CD4-positive, alpha-beta T cell treated with Interferon alpha-2 for 1 hour (primary cell): ENCODE measurements around the gene CDK5R1.

Experiments
- DNase-seq, 2 donors: peaks; one replicate each; pipeline ENCODE4 v3.0.0-alpha.2; 2020 to 2022

The CDK5R1 gene

DNA sequence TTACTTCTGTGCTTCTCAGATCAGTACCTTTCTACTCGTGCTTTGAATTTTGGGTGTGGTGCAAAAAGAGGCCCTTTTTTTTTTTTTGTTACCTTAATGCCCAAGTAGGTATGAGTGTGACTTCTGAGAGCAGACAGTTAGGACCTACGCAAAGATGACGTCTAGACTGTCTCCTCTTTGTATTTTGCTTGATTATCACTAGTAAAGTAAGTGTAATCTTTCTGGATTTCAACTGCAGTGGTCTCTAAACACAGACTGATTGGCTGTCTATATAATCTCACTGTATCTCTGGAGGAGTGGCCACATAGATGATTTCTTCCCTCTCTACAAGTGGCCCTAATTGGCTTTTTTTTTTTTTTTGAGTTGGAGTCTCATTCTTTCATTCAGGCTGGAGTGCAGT is 11.5 kb upstream of the CDK5R1 start:
- DNase-seq = no peak

GRCh38 chr17:32477220-32477619 is 9.6 kb upstream of the CDK5R1 start:
- DNase-seq = no peak

DNA sequence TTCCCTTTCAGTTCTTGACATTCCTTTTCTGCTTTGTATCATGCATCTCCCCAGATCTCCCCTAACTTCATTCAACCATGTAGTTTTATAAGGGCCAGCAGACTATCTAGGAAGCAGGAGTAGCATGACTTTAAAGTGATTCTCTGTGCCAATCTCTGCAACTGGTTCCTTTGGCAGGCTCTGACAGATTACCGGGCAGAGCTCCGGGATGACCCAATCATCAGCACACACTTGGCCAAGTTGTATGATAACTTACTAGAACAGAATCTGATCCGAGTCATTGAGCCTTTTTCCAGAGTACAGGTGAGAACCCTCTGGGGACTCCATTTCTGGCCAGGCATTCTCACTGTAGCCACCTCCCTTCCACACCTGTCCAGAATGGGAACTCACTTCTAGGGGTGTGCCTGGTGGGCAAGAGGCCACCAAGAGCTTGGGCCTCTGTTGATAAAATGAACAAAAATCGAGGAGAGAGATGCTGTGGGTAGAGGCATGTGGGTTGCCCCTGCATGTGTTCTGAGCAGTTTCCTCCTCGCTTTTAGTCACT is 7.6 kb upstream of the CDK5R1 start:
- no peak for DNase-seq

GRCh38 chr17:32481193-32481592 is 5.6 kb upstream of the CDK5R1 start:
- DNase-seq = no peak

DNA sequence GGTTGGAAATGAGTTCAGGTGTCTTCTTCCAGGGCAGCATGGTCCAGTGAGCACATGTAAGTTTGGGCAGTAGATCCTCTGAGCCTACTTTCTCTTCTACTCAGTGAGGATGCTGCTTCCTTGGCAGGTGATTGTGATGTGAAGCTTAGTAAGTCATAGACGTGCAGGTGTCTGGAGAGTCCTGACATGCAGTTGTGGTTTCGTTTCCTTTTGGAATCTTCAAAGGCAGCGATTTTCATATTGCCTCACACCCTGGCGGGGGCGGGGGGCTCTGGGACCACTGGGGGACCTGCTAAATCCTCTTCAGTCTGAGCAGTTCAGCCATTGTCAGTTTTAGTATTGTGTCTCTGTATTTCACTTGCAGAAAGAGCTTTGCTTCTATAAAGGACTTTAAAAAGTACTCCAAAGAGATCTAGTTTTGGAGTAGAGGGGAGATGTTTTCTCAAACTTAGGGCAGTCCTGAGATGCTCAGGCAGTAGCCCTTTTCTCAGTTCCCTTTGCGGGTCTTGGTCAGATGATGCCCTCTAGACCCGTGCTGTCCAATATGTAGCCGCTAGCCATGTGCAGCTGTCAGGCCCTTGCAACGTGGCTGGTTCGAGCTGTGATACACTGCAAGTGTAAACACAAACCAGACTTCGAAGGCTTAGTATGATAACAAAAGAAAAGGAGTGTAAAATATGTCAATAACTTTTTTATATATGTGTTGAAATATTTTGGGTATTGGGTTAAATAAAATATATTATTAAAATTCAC is 4.0 kb upstream of the CDK5R1 start:
- no peak for DNase-seq

DNA sequence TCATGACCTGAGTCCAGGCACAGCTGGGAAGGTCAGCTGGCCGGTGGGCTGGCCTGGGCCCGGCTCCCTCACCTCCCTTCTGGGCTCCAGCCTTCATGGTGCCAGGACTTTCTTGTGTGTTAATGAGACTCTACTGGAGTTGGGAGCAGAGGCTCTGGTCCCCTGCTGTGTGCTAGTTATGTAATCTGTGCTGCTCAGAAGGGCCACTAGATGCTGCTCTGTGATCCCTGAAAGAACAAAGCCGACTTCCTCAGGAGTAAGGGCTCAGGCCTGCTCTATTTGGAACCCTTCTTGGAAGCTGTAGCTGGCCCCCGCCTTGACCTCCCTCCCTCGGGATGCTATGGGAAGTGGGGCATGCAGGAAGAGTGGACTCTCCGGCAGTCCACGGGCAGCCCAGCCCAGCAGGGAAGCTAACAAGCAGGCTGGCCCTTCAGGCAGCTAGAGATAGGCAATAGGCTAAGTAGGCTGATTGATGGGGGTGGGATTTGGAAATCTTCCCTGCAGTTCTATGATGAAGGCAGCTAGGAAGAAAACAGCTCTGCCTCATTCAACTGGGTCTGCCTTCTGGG is 3.3 kb upstream of the CDK5R1 start:
- DNase-seq = peak; percentile 49 to 71

DNA sequence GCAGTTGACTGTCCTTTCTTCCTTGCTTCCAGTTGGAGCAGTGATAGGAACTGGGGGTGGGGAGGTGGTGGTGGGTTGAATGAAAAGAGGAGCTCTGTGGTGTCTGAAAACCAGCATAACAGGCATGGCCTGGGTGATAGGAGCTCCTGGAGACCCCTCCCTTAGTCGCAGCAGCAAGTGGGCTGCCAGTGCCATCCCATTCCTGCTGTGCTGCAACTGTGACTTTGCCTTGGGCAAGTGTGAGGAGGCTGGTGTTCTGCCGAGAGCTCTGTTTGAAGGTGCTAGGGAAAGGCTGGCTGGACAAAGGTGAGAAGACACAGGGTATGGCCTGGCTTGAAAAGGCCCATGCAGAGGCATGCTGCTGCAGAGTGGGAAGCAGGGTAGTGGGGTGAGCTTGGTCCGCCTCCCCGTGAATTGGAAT is 2.7 kb upstream of the CDK5R1 start:
- no peak for DNase-seq

DNA sequence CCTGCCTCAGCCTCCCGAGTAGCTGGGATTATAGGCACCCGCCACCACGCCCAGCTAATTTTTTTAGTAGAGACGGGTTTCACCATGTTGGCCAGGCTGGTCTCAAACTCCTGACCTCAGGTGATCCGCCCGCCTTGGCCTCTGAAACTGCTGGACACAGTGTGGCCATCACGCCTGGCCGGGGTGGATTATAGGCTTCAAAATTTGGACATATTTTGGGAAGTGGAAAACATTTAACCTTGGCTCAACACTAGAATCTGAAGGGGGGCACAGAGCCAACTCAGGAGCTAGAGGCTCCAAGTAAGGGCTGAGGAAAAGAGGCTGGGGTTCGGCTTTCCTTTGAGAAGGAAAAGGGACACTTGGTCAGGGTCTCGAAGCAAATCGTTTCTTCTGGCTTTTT is 2.2 kb upstream of the CDK5R1 start:
- DNase-seq = no peak

GRCh38 chr17:32485261-32486110 is 1.3 kb upstream of the CDK5R1 start:
- DNase-seq = no peak

GRCh38 chr17:32486111-32486700 is 587 bp upstream of the CDK5R1 start:
- peak; percentile 62 to 77 for DNase-seq

DNA sequence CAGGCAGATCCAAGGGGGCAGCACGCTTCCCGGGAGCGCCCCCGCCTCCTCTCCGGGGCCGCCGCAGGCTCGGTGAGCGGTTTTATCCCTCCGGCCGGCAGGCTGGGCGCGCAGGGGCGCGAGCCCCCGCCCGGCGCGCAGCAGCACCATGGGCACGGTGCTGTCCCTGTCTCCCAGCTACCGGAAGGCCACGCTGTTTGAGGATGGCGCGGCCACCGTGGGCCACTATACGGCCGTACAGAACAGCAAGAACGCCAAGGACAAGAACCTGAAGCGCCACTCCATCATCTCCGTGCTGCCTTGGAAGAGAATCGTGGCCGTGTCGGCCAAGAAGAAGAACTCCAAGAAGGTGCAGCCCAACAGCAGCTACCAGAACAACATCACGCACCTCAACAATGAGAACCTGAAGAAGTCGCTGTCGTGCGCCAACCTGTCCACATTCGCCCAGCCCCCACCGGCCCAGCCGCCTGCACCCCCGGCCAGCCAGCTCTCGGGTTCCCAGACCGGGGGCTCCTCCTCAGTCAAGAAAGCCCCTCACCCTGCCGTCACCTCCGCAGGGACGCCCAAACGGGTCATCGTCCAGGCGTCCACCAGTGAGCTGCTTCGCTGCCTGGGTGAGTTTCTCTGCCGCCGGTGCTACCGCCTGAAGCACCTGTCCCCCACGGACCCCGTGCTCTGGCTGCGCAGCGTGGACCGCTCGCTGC is 832 bp downstream of the CDK5R1 start:
- peak in 1 of 2 donors; percentile 28 for DNase-seq

- DNase-seq = no peak
These were observed 1.4 kb downstream of the CDK5R1 start for GRCh38 chr17:32488177-32488542.

DNA sequence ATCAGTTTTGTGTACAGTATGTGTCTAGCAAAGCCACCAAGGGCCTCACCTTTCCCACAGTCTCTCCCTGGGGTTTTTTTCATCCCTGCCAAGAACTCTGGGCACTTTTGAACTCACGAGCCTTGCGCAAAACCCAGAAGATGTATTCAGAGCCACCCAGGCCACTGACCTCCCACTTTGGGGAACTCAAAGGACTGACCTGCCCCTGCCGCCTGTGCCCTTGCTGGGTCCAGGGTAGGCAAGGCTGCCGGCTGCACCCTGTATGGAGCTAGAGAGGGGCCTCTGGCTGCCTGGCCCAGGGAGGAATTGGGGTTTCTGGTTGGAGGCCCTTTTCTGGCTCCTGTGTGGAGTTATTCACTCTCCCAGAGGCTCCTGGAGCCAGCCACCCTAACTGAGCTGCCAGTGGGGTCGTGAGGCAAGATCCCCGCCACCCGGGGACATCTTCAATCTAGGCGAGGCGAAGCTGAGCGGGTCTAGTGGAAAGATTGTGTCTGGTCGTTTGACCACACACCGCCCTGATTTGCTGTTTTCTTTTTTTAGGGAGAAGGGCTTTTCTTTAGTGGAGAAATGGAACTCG is 1.9 kb downstream of the CDK5R1 start:
- no peak for DNase-seq

DNA sequence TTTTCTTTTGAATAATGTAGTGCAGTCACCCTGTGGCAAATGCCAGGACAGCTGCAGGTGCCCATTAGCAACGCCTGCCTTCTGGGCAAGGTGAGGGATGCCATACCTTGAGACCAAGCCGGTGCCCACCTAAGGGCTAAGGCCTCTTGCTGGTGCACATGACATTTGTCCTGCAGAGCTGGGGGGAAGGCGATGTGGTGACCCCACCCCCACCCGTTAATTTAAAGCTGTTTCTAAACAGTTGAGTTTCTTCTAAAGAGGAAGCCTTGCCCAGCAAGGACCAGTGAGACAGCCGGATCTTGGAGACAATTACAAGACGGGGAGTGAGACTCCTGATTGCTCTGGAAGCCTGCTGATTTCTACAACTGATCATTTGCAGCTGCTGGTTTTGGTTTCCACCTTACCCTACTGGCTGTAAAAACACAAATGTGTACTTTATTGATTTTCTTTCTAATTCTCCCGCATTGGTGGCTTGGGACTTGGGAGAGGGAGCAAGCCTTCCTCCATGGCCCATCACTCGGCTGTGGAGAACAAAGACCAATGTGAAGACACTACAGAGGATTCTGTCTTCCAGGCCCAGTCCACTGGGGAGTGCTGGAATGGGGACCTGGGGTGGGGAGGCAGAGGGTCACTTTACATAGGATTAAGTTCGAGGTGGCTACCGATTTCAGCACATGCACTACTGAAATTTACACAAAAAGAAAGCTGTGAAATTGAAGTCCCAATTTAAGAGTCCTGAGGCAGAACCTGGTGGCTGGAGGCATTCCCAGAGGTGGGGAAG is 2.7 kb downstream of the CDK5R1 start:
- DNase-seq = no peak

DNA sequence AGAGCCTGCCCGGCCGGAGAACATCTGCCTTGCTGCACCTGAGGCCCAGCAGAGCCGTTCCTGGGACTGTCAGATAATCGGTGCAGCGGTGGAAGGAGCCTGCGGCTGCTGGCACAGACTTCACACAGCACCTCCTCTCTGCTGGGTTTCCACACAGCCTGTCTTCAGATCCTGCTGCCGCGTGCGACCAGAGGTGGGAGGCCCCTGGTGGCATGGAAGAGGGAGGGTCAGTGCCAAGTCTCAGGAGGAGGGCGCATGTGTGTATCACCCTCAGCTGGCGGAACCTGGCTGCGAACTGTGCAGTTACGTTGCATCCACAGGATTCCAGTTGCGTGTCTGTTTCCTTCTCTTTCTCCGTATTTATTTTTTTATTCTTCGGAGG is 3.3 kb downstream of the CDK5R1 start:
- DNase-seq = no peak

DNA sequence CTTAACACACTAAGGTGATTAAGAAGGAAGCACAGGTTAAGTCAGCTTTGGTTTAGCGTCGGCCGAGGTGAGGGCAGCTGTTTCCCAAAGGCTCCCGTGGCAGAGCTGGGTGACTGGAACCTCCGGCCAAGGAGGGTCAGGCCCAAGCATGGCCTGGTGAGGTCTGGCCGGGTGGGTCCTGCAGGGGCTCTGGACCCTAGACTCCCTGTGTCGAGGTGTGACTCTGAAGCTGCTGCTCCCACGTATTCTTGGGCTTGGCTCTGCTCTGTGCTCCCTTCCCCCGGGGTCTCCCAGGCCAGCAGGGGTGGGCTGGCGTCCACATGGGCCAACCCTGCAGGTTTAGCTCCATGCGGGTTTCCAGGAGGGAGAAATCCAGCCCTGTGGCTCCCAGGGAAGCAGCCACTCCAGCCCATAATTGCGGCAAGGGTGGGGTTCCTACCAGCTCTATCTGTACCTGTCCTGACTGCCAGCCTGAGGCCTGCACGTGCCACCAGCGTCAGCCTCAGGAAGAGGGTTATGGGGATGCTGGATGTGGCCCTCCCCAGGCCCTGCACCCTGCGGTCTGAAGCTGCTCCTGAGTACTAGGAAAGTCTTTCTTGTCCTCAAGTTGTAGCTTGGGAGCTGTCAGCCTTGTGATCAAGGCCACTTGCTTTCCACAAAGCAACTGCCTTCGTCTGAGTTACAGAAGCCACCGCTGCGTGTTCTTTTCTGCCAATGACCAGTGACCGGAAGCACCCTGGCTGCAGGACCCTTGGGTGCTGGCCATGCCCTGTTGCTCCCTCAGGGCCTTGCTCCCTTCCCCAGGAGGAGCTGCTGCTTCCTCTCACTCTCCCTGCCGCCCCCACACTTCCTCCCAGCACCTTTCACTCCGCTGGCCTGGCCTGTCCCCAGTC is 4.8 kb downstream of the CDK5R1 start:
- DNase-seq = no peak

DNA sequence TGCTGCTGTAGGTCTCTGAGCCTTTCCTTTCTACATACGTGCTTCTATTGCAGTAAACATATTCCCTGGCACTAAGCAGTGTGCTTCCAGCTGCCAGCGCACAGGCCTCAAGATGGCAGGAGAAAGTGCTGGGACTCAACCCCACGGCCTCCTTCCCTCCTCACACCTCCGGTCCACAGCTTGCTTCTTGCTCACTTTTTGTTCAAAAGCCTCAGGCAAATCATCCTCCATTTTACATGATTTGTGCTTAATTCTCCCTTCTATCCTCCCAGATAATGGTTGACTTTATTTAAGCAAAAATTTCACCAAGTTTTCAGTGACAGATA is 5.4 kb downstream of the CDK5R1 start:
- no peak for DNase-seq

DNA sequence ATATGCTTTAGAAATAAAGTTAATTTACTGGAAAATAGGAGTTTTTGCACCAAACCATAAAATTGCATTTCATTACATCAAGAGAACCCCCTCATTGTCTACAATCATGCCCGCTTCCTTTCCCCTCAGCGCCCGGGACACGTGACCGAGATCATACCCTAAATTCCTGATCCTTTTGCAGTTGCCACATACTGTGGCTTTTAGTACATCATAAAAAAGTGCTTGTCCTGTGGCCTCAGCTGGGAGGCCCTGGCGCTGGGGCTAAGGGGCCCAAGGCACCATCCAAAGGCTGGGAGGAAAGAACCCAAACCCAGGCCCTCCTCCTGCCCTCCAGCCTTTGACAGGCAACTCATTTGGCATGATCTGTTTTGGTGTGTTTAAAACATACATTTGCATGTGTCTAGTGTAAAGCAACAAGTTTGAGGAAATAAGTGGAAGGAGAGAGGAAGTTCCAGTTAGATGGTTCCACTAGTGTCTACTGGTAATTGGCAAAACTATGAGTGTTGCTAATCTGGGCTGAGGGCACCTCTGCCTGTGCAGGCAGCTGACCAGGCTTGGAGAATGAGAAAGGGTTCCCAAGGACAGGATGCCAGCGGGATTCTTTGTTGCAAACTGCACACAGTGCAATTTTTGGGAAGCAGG is 6.0 kb downstream of the CDK5R1 start:
- no peak for DNase-seq

DNA sequence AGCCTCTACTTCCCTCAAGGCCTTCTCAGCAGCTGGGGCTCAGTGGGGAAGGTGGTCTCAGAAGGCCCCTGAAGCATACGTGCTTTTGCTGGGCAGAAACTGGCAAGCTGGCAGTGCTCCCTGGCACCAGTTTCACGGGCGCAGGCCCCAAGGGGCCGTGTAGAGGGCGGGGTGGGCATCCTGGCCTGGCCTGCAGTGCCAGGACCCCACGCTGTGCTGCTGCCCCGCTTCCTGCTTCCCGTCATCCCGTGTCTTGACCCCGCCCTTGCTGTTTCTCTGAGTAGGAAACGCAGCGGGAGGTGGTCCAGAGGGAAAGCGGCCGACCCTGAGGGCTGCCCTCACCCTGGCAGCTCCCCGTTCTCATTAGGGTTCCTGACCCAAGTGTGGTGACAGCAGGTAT is 6.8 kb downstream of the CDK5R1 start:
- DNase-seq = no peak

GRCh38 chr17:32493976-32494513 is 7.3 kb downstream of the CDK5R1 start:
- no peak for DNase-seq
